MCF 10A (cell line): ENCODE results near the gene DAAM1. TPM values are rescaled to one million over a fixed set of nuclear protein-coding genes. Genes with fewer than 3 reads are reported as not detected.

Source experiments
- BruUV-seq: library from RNA; stranded (reverse); fragments of 400-500 nt; replicated peaks from 2 replicates; lab custom pipeline; 2021; lab: Mats Ljungman, UMichigan
- CTCF ChIA-PET: fragments of 300-600 bp; sonication (Branson Sonifier 250); formaldehyde crosslinking; extraction: SDS; loops from one replicate; lab custom pipeline; 2021; ENCODE audit warnings: antibody characterized with exemption, inconsistent platforms; lab: Yijun Ruan, JAX
- POLR2A ChIA-PET: fragments of 300-600, 350-650 bp; sonication (Branson Sonifier 250); formaldehyde crosslinking; extraction: SDS; loops from one replicate; lab custom pipeline; 2020; ENCODE audit warnings: antibody characterized with exemption, inconsistent platforms; lab: Yijun Ruan, JAX
- DNase-seq: peaks from one replicate; pipeline ENCODE4 v3.0.0-alpha.2; 2018; ENCODE audit not compliant: unreplicated experiment
- H3K27ac Mint-ChIP-seq: one replicate; pipeline ENCODE4 v1.8.0; 2022; ENCODE audit warnings: mild to moderate bottlenecking, low read depth, mixed read lengths; ENCODE audit not compliant: unreplicated experiment
- H3K27me3 Mint-ChIP-seq: one replicate; pipeline ENCODE4 v1.8.0; 2022; ENCODE audit warnings: mixed read lengths; ENCODE audit not compliant: insufficient read depth, unreplicated experiment
- H3K36me3 Mint-ChIP-seq: one replicate; pipeline ENCODE4 v1.8.0; 2022; ENCODE audit warnings: mild to moderate bottlenecking, moderate library complexity, mixed read lengths; ENCODE audit not compliant: insufficient read depth, unreplicated experiment
- H3K4me1 Mint-ChIP-seq: one replicate; pipeline ENCODE4 v1.8.0; 2022; ENCODE audit warnings: mixed read lengths; ENCODE audit not compliant: insufficient read depth, unreplicated experiment
- H3K4me3 Mint-ChIP-seq: one replicate; pipeline ENCODE4 v1.8.0; 2022; ENCODE audit warnings: mild to moderate bottlenecking, moderate library complexity, mixed read lengths; ENCODE audit not compliant: unreplicated experiment
- H3K9me3 Mint-ChIP-seq: one replicate; pipeline ENCODE4 v1.8.0; 2022; ENCODE audit warnings: mixed read lengths; ENCODE audit not compliant: unreplicated experiment
- CTCF ChIP-seq: fragments of 200-600 bp; IDR thresholded peaks from one replicate; pipeline ENCODE4 v1.8.0; 2022; ENCODE audit warnings: antibody characterized with exemption, mild to moderate bottlenecking; ENCODE audit not compliant: unreplicated experiment
- intact Hi-C: fragments of 100-400 bp; cut with micrococcal nuclease; formaldehyde crosslinking; loops from 2 replicates; pipeline ENCODE4 v1.14.1; 2022
- total RNA-seq: library from RNA; stranded (reverse); gene quantifications from 2 replicates; pipeline ENCODE4 v1.2.3, GENCODE V29; 2022

DAAM1 gene
- total RNA-seq, 1 experiment from 2014 or later = 27.4 TPM

- H3K4me3 Mint-ChIP-seq = no peak overlapping the region
- H3K9me3 Mint-ChIP-seq = no peaks in the 10 kb centered on the region
- TF ChIP-seq CTCF = no peak
- no peaks in the 10 kb centered on the region for H3K27me3 Mint-ChIP-seq
- H3K4me1 Mint-ChIP-seq = no peaks in the 10 kb centered on the region
- H3K36me3 Mint-ChIP-seq = no peaks in the 10 kb centered on the region
- CTCF ChIA-PET = no interaction called here
- intact Hi-C loops = no loop called here
- POLR2A ChIA-PET = interaction anchor here (0.5 kb wide), 1 partner anchor 15 kb away, joined by 3 read pairs; no protein-coding TSS in a partner anchor
- DNase-seq = no peak
- BruUV-seq = no TSS peak
- H3K27ac Mint-ChIP-seq = no peak overlapping the region
Measured at GRCh38 chr14:59154373-59154772, 34.1 kb upstream of the DAAM1 start.

- DNase-seq = no peak
- Mint-ChIP-seq H3K27ac (no peak overlapping the region), H3K9me3 (no peaks in the 10 kb centered on the region), H3K4me1 (no peaks in the 10 kb centered on the region), H3K4me3 (no peak overlapping the region), H3K27me3 (no peaks in the 10 kb centered on the region), H3K36me3 (no peaks in the 10 kb centered on the region)
- intact Hi-C loops = no loop called here
- no TSS peak for BruUV-seq
- TF ChIP-seq CTCF = no peak
- CTCF ChIA-PET = no interaction called here
- POLR2A ChIA-PET = interaction anchor here (1.2 kb wide), 1 partner anchor 198 kb away, joined by 3 read pairs; no protein-coding TSS in a partner anchor
Measured at GRCh38 chr14:59155886-59156285, 32.6 kb upstream of the DAAM1 start.

GRCh38 chr14:59159169-59159568 lies 29.3 kb upstream of the DAAM1 start:
- H3K27ac Mint-ChIP-seq = no peak overlapping the region
- no TSS peak for BruUV-seq
- intact Hi-C loops = no loop called here

GRCh38 chr14:59160506-59160905 lies 28.0 kb upstream of the DAAM1 start:
- Mint-ChIP-seq H3K9me3 (no peaks in the 10 kb centered on the region), H3K27ac (no peak overlapping the region), H3K4me1 (no peaks in the 10 kb centered on the region), H3K27me3 (peaks cover 12% of the 10 kb centered on the region), H3K4me3 (no peak overlapping the region), H3K36me3 (no peaks in the 10 kb centered on the region)
- CTCF ChIA-PET = interaction anchor here (0.7 kb wide), 1 partner anchor 154 kb away, joined by 3 read pairs; no protein-coding TSS in a partner anchor
- POLR2A ChIA-PET = no interaction called here
- no TSS peak for BruUV-seq
- intact Hi-C loops = no loop called here
- no peak for TF ChIP-seq CTCF
- DNase-seq = no peak

More at GRCh38 chr14:59159169-59159568, 29.3 kb upstream of the DAAM1 start:
- no peak for TF ChIP-seq CTCF
- no peaks in the 10 kb centered on the region for H3K9me3 Mint-ChIP-seq
- H3K36me3 Mint-ChIP-seq = no peaks in the 10 kb centered on the region
- H3K27me3 Mint-ChIP-seq = peaks cover 4% of the 10 kb centered on the region
- POLR2A ChIA-PET = no interaction called here
- no peak for DNase-seq
- H3K4me1 Mint-ChIP-seq = no peaks in the 10 kb centered on the region
- no peak overlapping the region for H3K4me3 Mint-ChIP-seq
- CTCF ChIA-PET = no interaction called here
